Endothelial cell (in vitro differentiated cells): ENCODE measurements around the gene HERC6. TPM values are rescaled to one million over a fixed set of nuclear protein-coding genes. Genes with fewer than 3 reads are reported as not detected.

Experiments used
- DNase-seq: peaks from one replicate; pipeline ENCODE4 v3.0.0; 2021; ENCODE audit warnings: low spot score
- H3K27ac Mint-ChIP-seq: one replicate; pipeline ENCODE4 v1.8.0; 2021; ENCODE audit warnings: mixed read lengths, inconsistent platforms; ENCODE audit not compliant: unreplicated experiment
- H3K27me3 Mint-ChIP-seq: one replicate; pipeline ENCODE4 v1.8.0; 2021; ENCODE audit warnings: mild to moderate bottlenecking, moderate library complexity, mixed read lengths, inconsistent platforms; ENCODE audit not compliant: unreplicated experiment
- H3K36me3 Mint-ChIP-seq: one replicate; pipeline ENCODE4 v1.8.0; 2021; ENCODE audit warnings: mild to moderate bottlenecking, low read depth, mixed read lengths, inconsistent platforms; ENCODE audit not compliant: unreplicated experiment
- H3K4me1 Mint-ChIP-seq: one replicate; pipeline ENCODE4 v1.8.0; 2021; ENCODE audit warnings: mild to moderate bottlenecking, mixed read lengths, inconsistent platforms; ENCODE audit not compliant: unreplicated experiment
- H3K4me3 Mint-ChIP-seq: one replicate; pipeline ENCODE4 v1.8.0; 2021; ENCODE audit warnings: mild to moderate bottlenecking, mixed read lengths, inconsistent platforms; ENCODE audit not compliant: unreplicated experiment
- H3K9me3 Mint-ChIP-seq: one replicate; pipeline ENCODE4 v1.8.0; 2021; ENCODE audit warnings: mixed read lengths, inconsistent platforms; ENCODE audit not compliant: unreplicated experiment
- total RNA-seq: library from RNA; stranded (reverse); fragmentation: NEBNext Ultra II Directional; extraction: Animal tissue kit (Norgen Biotek cat#: 25700); gene quantifications from one replicate; pipeline ENCODE4 v1.2.1, GENCODE V29; 2021; ENCODE audit not compliant: unreplicated experiment
- TF ChIP-seq, protein P1 (sequence below): fragments of 200-600 bp; sonication (generic); IDR thresholded peaks from one replicate; pipeline ENCODE4 v1.5.0; 2021; ENCODE audit warnings: antibody characterized with exemption; ENCODE audit not compliant: unreplicated experiment

The HERC6 gene
- total RNA-seq, 1 donor from 2014 or later = 3.2 TPM

DNA sequence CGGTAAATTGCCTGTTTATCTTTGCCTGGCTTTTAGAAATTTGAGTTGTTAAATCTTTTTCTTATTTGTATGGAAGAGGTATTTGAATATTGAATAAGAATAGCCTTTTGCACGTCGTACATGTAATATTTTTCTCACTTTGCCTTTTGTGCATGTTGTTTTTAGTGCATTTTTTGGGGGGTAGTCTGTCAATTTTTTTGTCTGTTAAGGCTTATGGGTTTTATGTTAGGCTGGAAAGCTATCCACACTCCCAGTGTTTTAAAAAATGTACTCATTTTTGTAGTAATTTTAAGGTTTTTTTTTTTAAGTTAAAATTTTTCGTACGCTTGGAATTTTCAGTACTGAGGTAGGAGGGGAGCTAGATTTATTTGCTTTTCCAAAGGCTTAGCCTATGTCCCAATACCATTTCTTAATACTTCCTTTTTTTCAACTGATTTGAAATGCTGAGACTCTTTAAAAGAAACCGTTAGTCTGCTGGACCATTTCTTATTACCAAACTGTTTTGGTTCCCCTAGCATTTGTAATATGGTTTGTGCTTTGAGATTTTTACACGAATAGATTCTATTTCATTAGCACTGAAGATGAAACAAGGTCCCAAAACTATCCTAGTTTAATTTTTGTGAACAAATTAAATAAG lies 79.6 kb downstream of the HERC6 start:
- Mint-ChIP-seq H3K36me3 (peaks cover 11% of the 10 kb centered on the region), H3K4me1 (peaks cover 8% of the 10 kb centered on the region), H3K9me3 (no peaks in the 10 kb centered on the region), H3K27ac (peak overlapping the region; percentile 32), H3K4me3 (peak overlapping the region; percentile 88), H3K27me3 (peaks cover 6% of the 10 kb centered on the region)
- TF ChIP-seq, protein P1, sequence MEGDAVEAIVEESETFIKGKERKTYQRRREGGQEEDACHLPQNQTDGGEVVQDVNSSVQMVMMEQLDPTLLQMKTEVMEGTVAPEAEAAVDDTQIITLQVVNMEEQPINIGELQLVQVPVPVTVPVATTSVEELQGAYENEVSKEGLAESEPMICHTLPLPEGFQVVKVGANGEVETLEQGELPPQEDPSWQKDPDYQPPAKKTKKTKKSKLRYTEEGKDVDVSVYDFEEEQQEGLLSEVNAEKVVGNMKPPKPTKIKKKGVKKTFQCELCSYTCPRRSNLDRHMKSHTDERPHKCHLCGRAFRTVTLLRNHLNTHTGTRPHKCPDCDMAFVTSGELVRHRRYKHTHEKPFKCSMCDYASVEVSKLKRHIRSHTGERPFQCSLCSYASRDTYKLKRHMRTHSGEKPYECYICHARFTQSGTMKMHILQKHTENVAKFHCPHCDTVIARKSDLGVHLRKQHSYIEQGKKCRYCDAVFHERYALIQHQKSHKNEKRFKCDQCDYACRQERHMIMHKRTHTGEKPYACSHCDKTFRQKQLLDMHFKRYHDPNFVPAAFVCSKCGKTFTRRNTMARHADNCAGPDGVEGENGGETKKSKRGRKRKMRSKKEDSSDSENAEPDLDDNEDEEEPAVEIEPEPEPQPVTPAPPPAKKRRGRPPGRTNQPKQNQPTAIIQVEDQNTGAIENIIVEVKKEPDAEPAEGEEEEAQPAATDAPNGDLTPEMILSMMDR = no peak
- DNase-seq = no peak

- no peaks in the 10 kb centered on the region for H3K4me1 Mint-ChIP-seq
- H3K36me3 Mint-ChIP-seq = peaks cover 20% of the 10 kb centered on the region
- no peaks in the 10 kb centered on the region for H3K27me3 Mint-ChIP-seq
- H3K4me3 Mint-ChIP-seq = no peak overlapping the region
- no peak overlapping the region for H3K27ac Mint-ChIP-seq
- no peaks in the 10 kb centered on the region for H3K9me3 Mint-ChIP-seq
- TF ChIP-seq, protein P1 = no peak
- no peak for DNase-seq
These were observed 87.1 kb downstream of the HERC6 start for GRCh38 chr4:88465653-88466192.

DNA sequence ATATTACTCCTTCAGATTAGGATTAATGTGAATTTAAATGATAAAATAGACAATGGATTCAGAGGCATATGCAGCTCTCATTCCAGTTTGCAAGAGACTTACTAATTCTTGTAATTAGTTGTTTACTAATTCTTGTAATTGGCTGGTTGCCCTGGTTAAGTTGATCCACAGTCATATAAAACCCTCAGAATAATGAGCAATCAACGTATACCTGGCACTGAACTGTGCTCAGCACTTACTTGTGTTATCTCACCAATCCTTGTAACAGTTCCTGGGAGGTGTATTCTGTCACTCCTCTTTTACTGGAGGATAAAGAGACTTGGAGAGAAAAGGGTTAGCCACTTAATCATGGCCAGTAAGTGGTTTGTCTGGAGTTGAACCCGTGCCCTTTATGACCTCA lies 88.7 kb downstream of the HERC6 start:
- Mint-ChIP-seq H3K4me3 (no peak overlapping the region), H3K36me3 (peaks cover 18% of the 10 kb centered on the region), H3K4me1 (no peaks in the 10 kb centered on the region), H3K27ac (no peak overlapping the region), H3K9me3 (no peaks in the 10 kb centered on the region), H3K27me3 (no peaks in the 10 kb centered on the region)
- TF ChIP-seq, protein P1 = no peak
- no peak for DNase-seq

DNA sequence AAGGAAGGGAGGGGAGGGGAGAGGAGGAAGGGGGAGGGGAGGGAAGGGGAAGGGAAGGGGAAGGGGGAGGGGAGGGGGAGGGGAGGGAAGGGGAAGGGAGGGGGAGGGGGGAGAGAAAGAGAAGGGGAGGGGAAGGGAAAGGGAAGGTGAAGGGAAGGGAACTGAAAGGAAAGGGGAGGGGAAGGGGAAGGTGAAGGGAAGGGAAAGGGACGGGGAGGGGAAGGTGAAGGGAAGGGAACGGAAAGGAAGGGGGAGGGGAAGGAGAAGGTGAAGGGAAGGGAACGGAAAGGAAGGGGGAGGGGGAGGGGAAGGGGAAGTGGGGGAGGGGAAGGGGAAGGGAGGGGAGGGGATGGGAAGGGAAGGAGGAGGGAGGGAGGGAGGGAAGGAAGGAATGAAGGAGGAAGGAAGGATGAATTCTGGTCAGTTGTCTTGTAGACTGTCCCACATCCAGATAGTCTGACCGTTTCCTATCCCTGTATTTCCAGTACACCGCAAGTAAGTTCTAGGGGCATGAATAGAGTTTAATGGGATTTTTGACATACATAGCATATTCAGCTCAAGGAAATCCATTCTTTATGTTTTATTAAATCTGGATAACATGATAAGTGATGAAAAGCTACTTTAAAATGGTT lies 98.7 kb downstream of the HERC6 start:
- Mint-ChIP-seq H3K27ac (no peak overlapping the region), H3K4me3 (no peak overlapping the region), H3K9me3 (no peaks in the 10 kb centered on the region), H3K27me3 (peaks cover 2% of the 10 kb centered on the region), H3K36me3 (peaks cover 8% of the 10 kb centered on the region), H3K4me1 (no peaks in the 10 kb centered on the region)
- no peak for DNase-seq
- TF ChIP-seq, protein P1 = no peak

DNA sequence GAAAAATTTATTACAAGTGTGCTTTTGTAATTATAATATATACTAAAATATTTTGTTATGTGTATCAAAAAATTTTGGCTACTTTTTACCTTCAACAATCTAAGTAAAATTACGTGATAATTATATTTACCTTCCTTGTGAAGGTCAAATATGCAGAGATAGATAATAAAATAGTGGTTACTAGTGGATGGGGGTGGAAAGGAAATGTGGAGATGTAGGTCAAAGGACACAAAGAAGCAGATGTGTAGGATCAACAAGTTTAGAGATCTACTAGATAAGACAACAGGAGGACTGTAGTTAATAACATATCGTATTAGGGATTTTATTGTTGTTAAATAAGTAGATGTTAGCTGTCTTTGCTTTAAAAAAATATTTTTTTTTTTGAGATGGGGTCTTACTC lies 99.6 kb downstream of the HERC6 start:
- DNase-seq = no peak
- Mint-ChIP-seq H3K27ac (no peak overlapping the region), H3K27me3 (peaks cover 2% of the 10 kb centered on the region), H3K4me3 (no peak overlapping the region), H3K36me3 (peaks cover 4% of the 10 kb centered on the region), H3K4me1 (no peaks in the 10 kb centered on the region), H3K9me3 (no peaks in the 10 kb centered on the region)
- TF ChIP-seq, protein P1 = no peak
